ENCODE measurements around the gene ZNF471.

ZNF471 gene

GRCh38 chr19:56507446-56508289 lies at the start of gene ZNF471:
ZNF471 (plus strand) TSS chr19:56507855; CDS start chr19:56511572, 3,717 bp downstream.
- peak; percentile 92 for DNase-seq

GRCh38 chr19:56474308-56474707 lies 33.3 kb upstream of the ZNF471 start:
- DNase-seq: no peak

GRCh38 chr19:56476093-56476492 lies 31.6 kb upstream of the ZNF471 start:
- DNase-seq: no peak

- DNase-seq: no peak
Observed at GRCh38 chr19:56476651-56477428, 30.8 kb upstream of the ZNF471 start, which contains the start of gene ZNF667. ZNF667 (minus strand) TSS chr19:56477345; CDS start chr19:56462370, 14,975 bp downstream.

GRCh38 chr19:56477429-56478338 lies 30.0 kb upstream of the ZNF471 start:
- peak; percentile 59 for DNase-seq

- no peak for DNase-seq
Observed at GRCh38 chr19:56491399-56491798, 16.3 kb upstream of the ZNF471 start.

- DNase-seq: no peak
Observed at GRCh38 chr19:56504581-56504980, 3.1 kb upstream of the ZNF471 start.

GRCh38 chr19:56508290-56508778 lies 679 bp downstream of the ZNF471 start:
- no peak for DNase-seq

- DNase-seq: no peak
Observed at GRCh38 chr19:56525214-56525860, 17.7 kb downstream of the ZNF471 start.

- no peak for DNase-seq
Observed at GRCh38 chr19:56537442-56537841, 29.8 kb downstream of the ZNF471 start.

GRCh38 chr19:56538254-56538760 lies 30.7 kb downstream of the ZNF471 start:
- peak; percentile 93 for DNase-seq

GRCh38 chr19:56538761-56539263 lies 31.2 kb downstream of the ZNF471 start, which contains the start of gene ZFP28:
ZFP28 (plus strand) TSS chr19:56538948; CDS start chr19:56539019, 71 bp downstream.
- peak; percentile 93 for DNase-seq

- no peak for DNase-seq
Observed at GRCh38 chr19:56543776-56544175, 36.1 kb downstream of the ZNF471 start.

GRCh38 chr19:56547535-56547934 lies 39.9 kb downstream of the ZNF471 start:
- no peak for DNase-seq

GRCh38 chr19:56554272-56554869 lies 46.7 kb downstream of the ZNF471 start:
- DNase-seq: no peak

GRCh38 chr19:56562766-56563165 lies 55.1 kb downstream of the ZNF471 start:
- no peak for DNase-seq

- DNase-seq: peak; percentile 63
Observed at GRCh38 chr19:56566904-56567273, 59.2 kb downstream of the ZNF471 start.

GRCh38 chr19:56567274-56568120 lies 59.8 kb downstream of the ZNF471 start, which contains the start of gene ZNF470:
ZNF470 (plus strand) TSS chr19:56567468; CDS start chr19:56570312, 2,844 bp downstream.
- peak; percentile 95 for DNase-seq

GRCh38 chr19:56572589-56572988 lies 64.9 kb downstream of the ZNF471 start:
- DNase-seq: no peak

- no peak for DNase-seq
Observed at GRCh38 chr19:56573914-56574313, 66.3 kb downstream of the ZNF471 start.
